ENCODE results near the gene SELENOV.
"Not testable (repeated sequence)": the region's sequence is repeated elsewhere in the genome, so short reads cannot be mapped to it uniquely, and the experiment has no call there.

GRCh38 chr19:39479319-39479801 lies 35.6 kb upstream of the SELENOV start:
- not testable (repeated sequence) for TF ChIP-seq EZH2phosphoT487 (IDR thresholded peaks at IDR 0.05)
- TF ChIP-seq, protein P1, sequence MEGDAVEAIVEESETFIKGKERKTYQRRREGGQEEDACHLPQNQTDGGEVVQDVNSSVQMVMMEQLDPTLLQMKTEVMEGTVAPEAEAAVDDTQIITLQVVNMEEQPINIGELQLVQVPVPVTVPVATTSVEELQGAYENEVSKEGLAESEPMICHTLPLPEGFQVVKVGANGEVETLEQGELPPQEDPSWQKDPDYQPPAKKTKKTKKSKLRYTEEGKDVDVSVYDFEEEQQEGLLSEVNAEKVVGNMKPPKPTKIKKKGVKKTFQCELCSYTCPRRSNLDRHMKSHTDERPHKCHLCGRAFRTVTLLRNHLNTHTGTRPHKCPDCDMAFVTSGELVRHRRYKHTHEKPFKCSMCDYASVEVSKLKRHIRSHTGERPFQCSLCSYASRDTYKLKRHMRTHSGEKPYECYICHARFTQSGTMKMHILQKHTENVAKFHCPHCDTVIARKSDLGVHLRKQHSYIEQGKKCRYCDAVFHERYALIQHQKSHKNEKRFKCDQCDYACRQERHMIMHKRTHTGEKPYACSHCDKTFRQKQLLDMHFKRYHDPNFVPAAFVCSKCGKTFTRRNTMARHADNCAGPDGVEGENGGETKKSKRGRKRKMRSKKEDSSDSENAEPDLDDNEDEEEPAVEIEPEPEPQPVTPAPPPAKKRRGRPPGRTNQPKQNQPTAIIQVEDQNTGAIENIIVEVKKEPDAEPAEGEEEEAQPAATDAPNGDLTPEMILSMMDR (IDR thresholded peaks at IDR 0.05) = not testable (repeated sequence)
